ENCODE data around the gene REN. TPM values are rescaled to one million over a fixed set of nuclear protein-coding genes. Genes with fewer than 3 reads are reported as not detected.

REN gene
- total RNA-seq, 1 experiment from 2014 or later = not detected

- Histone ChIP-seq H3K4me2 (ENCODE audit: insufficient read depth, insufficient read length, low read length) (no peak overlapping the region), H2BK12ac (ENCODE audit: insufficient read length, low read depth, low read length) (no peak overlapping the region), H3K27me3 (ENCODE audit: insufficient read depth, low read length) (no peaks in the 10 kb centered on the region), H3K4ac (ENCODE audit: low read depth, low read length) (no peak overlapping the region), H2BK20ac (ENCODE audit: low read depth, low read length, poor library complexity, severe bottlenecking) (no peak overlapping the region), H3K23ac (ENCODE audit: insufficient read length, low read depth, low read length) (no peak overlapping the region), H3K27ac (ENCODE audit: insufficient read length, low read depth, low read length) (no peak overlapping the region), H4K91ac (ENCODE audit: insufficient read length, low read depth, low read length) (no peak overlapping the region), H4K20me1 (ENCODE audit: control insufficient read depth, insufficient read depth, insufficient read length) (no peaks in the 10 kb centered on the region), H4K8ac (replicated peaks; ENCODE audit: insufficient read length, low read depth, low read length) (no peak overlapping the region), H3K56ac (ENCODE audit: insufficient read length, low read depth, low read length) (no peak overlapping the region), H3K79me2 (ENCODE audit: insufficient read depth, low read length) (no peaks in the 10 kb centered on the region), H3K23me2 (ENCODE audit: insufficient read length, low read depth, low read length, poor library complexity, severe bottlenecking) (no peaks in the 10 kb centered on the region), H2BK5ac (ENCODE audit: insufficient read length, low read length) (no peak overlapping the region), H3K18ac (ENCODE audit: insufficient read length, low read depth, low read length) (no peak overlapping the region), H3T11ph (ENCODE audit: low read length) (no peak overlapping the region), H3K79me1 (ENCODE audit: insufficient read depth, low read depth, low read length, poor library complexity, severe bottlenecking) (no peaks in the 10 kb centered on the region), H4K5ac (ENCODE audit: insufficient read length, low read depth, low read length) (no peak overlapping the region), H2AFZ (ENCODE audit: low read length) (no peak overlapping the region), H3K14ac (ENCODE audit: insufficient read depth, low read length) (no peak overlapping the region), H3K4me1 (ENCODE audit: insufficient read depth, low read length) (no peaks in the 10 kb centered on the region), H3K9me3 (ENCODE audit: control insufficient read depth, low read depth, low read length) (no peaks in the 10 kb centered on the region), H2AK5ac (ENCODE audit: insufficient read length, low read length) (no peak overlapping the region), H3K9ac (ENCODE audit: extremely low read depth, insufficient read length, low read length) (no peak overlapping the region), H2BK120ac (ENCODE audit: low read depth, low read length, poor library complexity, severe bottlenecking) (no peak overlapping the region), H2BK15ac (ENCODE audit: low read depth, low read length) (no peak overlapping the region)
- Mint-ChIP-seq H3K4me1 (peaks cover 4 to 6% of the 10 kb centered on the region in 2 experiments; a peak in 2 of 4 replicates), H3K9me3 (peaks cover 0 to 3% of the 10 kb centered on the region in 2 experiments; a peak in 2 of 5 replicates), H3K27ac (no peak overlapping the region), H3K27me3 (ENCODE audit: low read depth) (peaks cover 18% of the 10 kb centered on the region; the same call in 1 of the 2 replicates), H3K4me3 (no peak overlapping the region), H3K36me3 (ENCODE audit: insufficient read depth in 1 of 3, low read depth in 3 of 3) (no peaks in the 10 kb centered on the region; a peak in 1 of 7 replicates)
- TF ChIP-seq, protein P1, sequence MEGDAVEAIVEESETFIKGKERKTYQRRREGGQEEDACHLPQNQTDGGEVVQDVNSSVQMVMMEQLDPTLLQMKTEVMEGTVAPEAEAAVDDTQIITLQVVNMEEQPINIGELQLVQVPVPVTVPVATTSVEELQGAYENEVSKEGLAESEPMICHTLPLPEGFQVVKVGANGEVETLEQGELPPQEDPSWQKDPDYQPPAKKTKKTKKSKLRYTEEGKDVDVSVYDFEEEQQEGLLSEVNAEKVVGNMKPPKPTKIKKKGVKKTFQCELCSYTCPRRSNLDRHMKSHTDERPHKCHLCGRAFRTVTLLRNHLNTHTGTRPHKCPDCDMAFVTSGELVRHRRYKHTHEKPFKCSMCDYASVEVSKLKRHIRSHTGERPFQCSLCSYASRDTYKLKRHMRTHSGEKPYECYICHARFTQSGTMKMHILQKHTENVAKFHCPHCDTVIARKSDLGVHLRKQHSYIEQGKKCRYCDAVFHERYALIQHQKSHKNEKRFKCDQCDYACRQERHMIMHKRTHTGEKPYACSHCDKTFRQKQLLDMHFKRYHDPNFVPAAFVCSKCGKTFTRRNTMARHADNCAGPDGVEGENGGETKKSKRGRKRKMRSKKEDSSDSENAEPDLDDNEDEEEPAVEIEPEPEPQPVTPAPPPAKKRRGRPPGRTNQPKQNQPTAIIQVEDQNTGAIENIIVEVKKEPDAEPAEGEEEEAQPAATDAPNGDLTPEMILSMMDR (conservative IDR thresholded peaks at IDR 0.05) = peak; percentile 99
- no CpG with 5 or more reads among the region's 7 CpGs for WGBS (ENCODE audit: extremely low coverage, insufficient read length, low lambda C conversion rate)
- DNase-seq = peak; percentile 91
Measured at GRCh38 chr1:204162494-204163074, 3.6 kb downstream of the REN start.

Measured in H9 (cell line).